ENCODE data around the gene SLC2A6.

DNA sequence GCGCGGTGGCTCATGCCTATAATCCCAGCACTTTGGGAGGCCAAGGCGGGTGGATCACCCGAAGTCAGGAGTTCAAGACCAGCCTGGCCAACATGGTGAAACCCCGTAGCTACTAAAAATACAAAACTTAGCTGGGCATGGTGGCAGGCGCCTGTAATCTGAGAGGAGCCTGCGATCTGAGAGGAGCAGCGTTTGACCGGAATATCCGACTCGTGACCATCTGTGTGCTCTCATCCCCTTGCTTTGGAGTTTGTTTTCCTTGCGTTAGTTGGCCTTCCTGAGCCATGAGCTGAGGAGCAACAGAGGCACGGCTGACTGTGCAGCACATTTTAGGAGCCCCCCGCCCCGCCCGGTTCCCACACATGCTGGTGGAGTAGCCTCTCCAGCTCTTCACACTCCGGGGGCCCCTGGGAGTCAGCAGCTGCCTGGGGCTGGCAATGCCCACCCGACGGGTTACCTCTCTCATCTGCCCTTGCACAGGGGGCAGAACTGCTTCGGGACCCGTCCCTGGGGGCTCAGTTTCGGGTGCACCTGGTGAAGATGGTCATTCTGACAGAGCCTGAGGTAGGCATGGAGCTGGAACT lies 53.8 kb downstream of the SLC2A6 start:
- TF ChIP-seq, protein P1, sequence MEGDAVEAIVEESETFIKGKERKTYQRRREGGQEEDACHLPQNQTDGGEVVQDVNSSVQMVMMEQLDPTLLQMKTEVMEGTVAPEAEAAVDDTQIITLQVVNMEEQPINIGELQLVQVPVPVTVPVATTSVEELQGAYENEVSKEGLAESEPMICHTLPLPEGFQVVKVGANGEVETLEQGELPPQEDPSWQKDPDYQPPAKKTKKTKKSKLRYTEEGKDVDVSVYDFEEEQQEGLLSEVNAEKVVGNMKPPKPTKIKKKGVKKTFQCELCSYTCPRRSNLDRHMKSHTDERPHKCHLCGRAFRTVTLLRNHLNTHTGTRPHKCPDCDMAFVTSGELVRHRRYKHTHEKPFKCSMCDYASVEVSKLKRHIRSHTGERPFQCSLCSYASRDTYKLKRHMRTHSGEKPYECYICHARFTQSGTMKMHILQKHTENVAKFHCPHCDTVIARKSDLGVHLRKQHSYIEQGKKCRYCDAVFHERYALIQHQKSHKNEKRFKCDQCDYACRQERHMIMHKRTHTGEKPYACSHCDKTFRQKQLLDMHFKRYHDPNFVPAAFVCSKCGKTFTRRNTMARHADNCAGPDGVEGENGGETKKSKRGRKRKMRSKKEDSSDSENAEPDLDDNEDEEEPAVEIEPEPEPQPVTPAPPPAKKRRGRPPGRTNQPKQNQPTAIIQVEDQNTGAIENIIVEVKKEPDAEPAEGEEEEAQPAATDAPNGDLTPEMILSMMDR (IDR thresholded peaks at IDR 0.05), result no peak
- TF ChIP-seq POLR2A (IDR thresholded peaks at IDR 0.05), result no peak
